ENCODE measurements around the gene TMEM41A.
"Not testable (repeated sequence)": the region's sequence is repeated elsewhere in the genome, so short reads cannot be mapped to it uniquely, and the experiment has no call there.

Gene TMEM41A

GRCh38 chr3:185470323-185470722 lies 28.5 kb downstream of the TMEM41A start:
- no peak for DNase-seq
- TF ChIP-seq POLR2A (IDR thresholded peaks at IDR 0.05; ENCODE audit: low read length): no peak

GRCh38 chr3:185469542-185469941 lies 29.3 kb downstream of the TMEM41A start:
- TF ChIP-seq POLR2A (IDR thresholded peaks at IDR 0.05; ENCODE audit: low read length) (no peak), GATA1 (IDR thresholded peaks at IDR 0.05; ENCODE audit: low read depth, low read length) (no peak)
- no peak for DNase-seq

DNA sequence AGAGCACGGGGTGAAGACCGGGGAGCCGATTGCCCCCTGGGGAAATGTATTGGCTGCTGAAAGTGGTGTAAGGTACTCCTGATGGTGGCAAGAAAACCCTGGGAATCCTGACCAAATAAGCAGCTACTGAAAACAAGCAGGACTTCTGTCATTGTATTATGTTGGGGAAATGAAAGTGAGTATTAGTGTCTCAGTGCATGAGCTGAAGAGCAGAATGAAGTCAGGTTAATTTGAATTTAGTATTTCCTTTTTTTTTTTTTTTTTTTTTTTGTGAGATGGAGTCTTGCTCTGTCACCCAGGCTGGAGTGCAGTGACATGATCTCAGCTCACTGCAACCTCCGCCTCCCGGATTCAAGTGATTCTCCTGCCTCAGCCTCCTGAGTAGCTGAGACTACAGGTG lies 32.7 kb downstream of the TMEM41A start:
- DNase-seq: not testable (repeated sequence)

DNA sequence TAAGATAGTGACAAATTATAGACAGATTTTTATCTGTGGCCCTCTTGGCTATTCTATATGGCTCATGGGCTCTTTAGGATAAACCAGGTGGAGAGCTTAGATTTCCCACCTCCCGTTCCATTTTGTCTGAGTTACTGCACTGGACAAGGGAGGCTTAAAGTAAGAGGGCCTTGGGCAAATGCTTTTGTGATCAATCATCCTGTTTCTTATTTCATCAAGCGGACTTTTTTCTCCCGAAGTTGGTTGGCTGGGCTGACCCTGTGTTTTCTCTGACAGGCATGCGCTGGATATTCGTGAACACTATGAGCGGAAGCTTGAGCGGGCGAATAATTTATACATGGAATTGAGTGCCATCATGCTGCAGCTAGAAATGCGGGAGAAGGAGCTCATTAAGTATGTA lies 33.4 kb downstream of the TMEM41A start:
- TF ChIP-seq GATA1 (IDR thresholded peaks at IDR 0.05; ENCODE audit: low read depth, low read length) (no peak), POLR2A (IDR thresholded peaks at IDR 0.05; ENCODE audit: low read length) (no peak)

DNA sequence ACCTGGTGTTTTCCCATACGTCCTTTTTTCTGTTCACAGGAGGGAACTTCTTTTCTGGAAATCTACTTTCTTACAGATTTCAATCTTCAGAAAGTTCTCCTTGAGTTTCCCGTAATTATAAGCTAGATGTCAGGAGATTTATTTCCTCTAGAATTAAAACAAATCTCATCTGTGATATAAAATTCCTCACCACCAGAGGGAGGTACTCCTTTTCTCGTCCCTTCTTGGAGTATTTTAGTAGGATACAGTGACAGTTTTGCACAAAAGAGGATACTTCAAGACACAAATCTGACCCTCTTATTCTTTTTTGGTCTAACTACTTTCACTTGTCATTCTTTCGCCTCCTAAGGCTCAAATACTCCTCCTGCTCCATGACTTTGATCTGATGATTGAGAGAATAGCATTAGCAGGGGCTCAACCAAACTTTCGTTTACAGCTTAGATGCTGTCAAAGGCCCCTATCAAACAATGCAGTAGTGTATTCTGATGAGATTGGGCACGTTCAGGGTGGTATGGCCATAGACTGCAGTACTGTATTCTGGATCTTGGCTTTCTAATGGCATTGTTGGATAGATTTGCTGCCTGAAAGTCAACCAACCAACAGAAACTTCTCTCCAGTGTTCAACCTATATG lies 38.0 kb downstream of the TMEM41A start:
- TF ChIP-seq POLR2A (IDR thresholded peaks at IDR 0.05; ENCODE audit: low read length) (no peak), GATA1 (IDR thresholded peaks at IDR 0.05; ENCODE audit: low read depth, low read length) (no peak)

More for the DNA sequence above, 33.4 kb downstream of the TMEM41A start:
- DNase-seq: no peak

DNA sequence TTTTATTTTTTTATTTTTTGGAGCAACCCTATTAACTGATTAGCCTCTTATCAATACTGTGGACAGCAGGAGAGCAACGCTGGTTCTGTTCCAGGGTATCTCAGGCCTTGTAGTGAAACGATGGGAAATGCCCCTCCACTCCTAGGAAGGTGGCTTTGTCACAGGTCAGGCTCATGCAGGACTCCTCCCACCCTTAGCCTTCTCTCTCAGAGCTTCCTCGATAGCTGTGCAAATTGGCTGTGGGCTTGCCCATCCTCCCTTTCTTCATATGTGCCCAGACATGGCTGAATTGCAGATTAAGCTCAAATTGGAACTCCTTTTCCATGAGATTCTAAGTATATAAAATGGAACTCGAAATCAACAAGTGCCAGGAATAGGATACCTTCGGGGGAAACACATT lies 38.5 kb downstream of the TMEM41A start:
- DNase-seq: no peak

More for the DNA sequence above, 38.0 kb downstream of the TMEM41A start:
- DNase-seq: peak in 1 of 2 experiments; percentile 13

DNA sequence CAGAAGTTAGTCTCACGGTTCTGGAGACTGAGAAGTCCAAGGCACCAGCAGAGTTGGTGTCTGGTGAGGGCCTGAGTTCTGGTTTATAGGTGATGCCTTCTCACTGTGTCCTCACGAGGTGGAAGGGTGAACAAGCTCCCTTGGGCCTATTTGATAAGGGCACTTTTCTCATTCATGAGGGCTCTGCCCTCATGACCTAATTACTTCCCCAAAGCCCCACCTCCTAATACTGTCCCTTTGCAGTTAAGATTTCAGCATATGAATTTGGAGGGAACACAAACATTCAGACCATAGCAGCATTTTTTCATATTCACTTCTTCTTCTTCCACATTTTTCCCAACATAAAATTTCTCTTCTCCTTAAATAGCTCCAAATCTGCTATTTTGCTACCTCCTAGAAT lies 41.5 kb downstream of the TMEM41A start:
- no peak for TF ChIP-seq POLR2A (IDR thresholded peaks at IDR 0.05; ENCODE audit: low read length)
- no peak for TF ChIP-seq GATA1 (IDR thresholded peaks at IDR 0.05; ENCODE audit: low read depth, low read length)
- no peak for DNase-seq

More for the DNA sequence above, 38.5 kb downstream of the TMEM41A start:
- TF ChIP-seq GATA1 (IDR thresholded peaks at IDR 0.05; ENCODE audit: low read depth, low read length): no peak
- TF ChIP-seq POLR2A (IDR thresholded peaks at IDR 0.05; ENCODE audit: low read length): no peak

DNA sequence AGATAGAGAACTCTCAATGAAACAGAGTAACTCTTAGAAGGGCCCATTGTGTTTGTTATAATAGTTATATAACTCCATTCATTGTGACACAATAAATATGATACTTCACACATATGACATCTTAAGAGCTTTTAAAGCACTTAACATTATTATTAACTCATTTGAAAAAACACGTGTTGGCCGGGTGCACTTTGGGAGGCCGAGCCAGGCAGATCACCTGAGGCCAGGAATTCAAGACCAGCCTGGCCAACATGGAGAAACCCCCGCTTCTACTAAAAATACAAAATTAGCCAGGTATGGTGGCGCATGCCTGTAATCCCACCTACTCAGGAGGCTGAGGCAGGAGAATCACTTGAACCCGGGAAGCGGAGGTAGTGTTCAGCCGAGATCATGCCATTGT lies 47.4 kb downstream of the TMEM41A start:
- not testable (repeated sequence) for DNase-seq

GRCh38 chr3:185448107-185448506 lies 50.7 kb downstream of the TMEM41A start:
- DNase-seq: no peak
- TF ChIP-seq POLR2A (IDR thresholded peaks at IDR 0.05; ENCODE audit: low read length) (no peak), GATA1 (IDR thresholded peaks at IDR 0.05; ENCODE audit: low read depth, low read length) (no peak)

DNA sequence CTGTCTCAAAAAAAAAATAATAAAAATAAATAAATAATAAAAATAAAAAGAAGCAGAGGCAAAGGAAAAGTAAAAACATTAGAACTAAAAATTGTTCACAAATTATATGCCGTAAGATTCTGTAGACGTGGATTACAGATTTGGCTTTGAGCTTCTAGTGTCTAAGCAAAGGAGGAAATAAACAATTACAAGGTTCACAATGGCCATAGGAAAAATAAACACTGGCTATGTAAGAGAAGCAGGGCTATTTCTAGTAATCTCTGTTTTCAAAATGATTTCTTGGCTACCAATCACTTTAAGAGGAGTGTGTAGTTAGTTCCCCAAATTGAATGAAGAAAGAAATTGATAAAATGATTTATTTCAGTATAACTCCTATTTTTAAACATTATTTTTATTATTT lies 54.5 kb downstream of the TMEM41A start:
- no peak for TF ChIP-seq GATA1 (IDR thresholded peaks at IDR 0.05; ENCODE audit: low read depth, low read length)
- TF ChIP-seq POLR2A (IDR thresholded peaks at IDR 0.05; ENCODE audit: low read length): no peak
- DNase-seq: no peak

DNA sequence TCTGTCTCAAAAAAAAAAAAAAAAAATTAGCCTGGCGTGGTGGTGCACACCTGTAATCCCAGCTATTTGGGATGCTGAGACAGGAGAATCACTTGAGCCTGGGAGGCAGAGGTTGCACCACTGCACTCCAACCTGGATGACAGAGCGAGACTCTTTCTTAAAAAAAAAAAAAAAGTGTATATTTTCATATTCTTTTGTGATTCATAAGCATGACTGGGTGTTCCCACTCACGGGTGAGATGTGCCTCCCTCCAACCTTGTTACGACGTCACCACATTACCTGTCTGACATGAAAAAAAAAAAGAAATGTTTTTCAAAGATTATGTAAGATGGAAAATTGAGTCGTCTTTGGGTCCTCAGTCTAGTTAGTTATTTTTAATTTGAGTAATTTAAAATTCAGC lies 56.8 kb downstream of the TMEM41A start:
- TF ChIP-seq GATA1 (IDR thresholded peaks at IDR 0.05; ENCODE audit: low read depth, low read length): no peak
- no peak for TF ChIP-seq POLR2A (IDR thresholded peaks at IDR 0.05; ENCODE audit: low read length)
- DNase-seq: no peak

GRCh38 chr3:185439745-185440466 lies 58.9 kb downstream of the TMEM41A start:
- no peak for DNase-seq
- TF ChIP-seq POLR2A (IDR thresholded peaks at IDR 0.05; ENCODE audit: low read length) (no peak), GATA1 (IDR thresholded peaks at IDR 0.05; ENCODE audit: low read depth, low read length) (no peak)
